DMS79 treated with DMSO at 0.1 percent for 48 hours (cell line): ENCODE data around the gene SLC16A3.

ENCODE experiments used
- DNase-seq: peaks from one replicate; lab custom pipeline; 2025; lab: John Stamatoyannopoulos, UW

The SLC16A3 gene

GRCh38 chr17:82287013-82287867 lies 58.4 kb downstream of the SLC16A3 start:
- no peak for DNase-seq

GRCh38 chr17:82287868-82288801 lies 59.3 kb downstream of the SLC16A3 start:
- DNase-seq: no peak
